Activated CD4-positive, alpha-beta T cell treated with anti-CD3 and anti-CD28 coated beads, Interleukin-2, amount 50 U/mL, for 1 hour (primary cell): ENCODE results near the gene EXOSC3.

Experiments used
- DNase-seq: peaks from one replicate; pipeline ENCODE4 v3.0.0-alpha.2; 2020

EXOSC3 gene

GRCh38 chr9:37732086-37732741 is 52.6 kb downstream of the EXOSC3 start:
- DNase-seq, result no peak

GRCh38 chr9:37730839-37731238 is 54.0 kb downstream of the EXOSC3 start:
- DNase-seq, result no peak

GRCh38 chr9:37730256-37730655 is 54.6 kb downstream of the EXOSC3 start:
- DNase-seq, result no peak
